ENCODE data around the gene TIMP3. TPM values are rescaled to one million over a fixed set of nuclear protein-coding genes. Genes with fewer than 3 reads are reported as not detected.

The TIMP3 gene
- total RNA-seq, 1 donor from 2014 or later = 116 TPM

GRCh38 chr22:32841175-32841574 lies 39.7 kb downstream of the TIMP3 start:
- DNase-seq (ENCODE audit: low spot score) = no peak
- intact Hi-C loops (cut with DNase I) = no loop called here

- intact Hi-C loops (cut with DNase I) = no loop called here
- DNase-seq (ENCODE audit: low spot score) = no peak
Measured at GRCh38 chr22:32842486-32842885, 41.0 kb downstream of the TIMP3 start.

GRCh38 chr22:32843300-32843699 lies 41.8 kb downstream of the TIMP3 start:
- DNase-seq (ENCODE audit: low spot score) = no peak
- intact Hi-C loops (cut with DNase I) = no loop called here

- no peak for DNase-seq (ENCODE audit: low spot score)
- intact Hi-C loops (cut with DNase I) = no loop called here
Measured at GRCh38 chr22:32844251-32844650, 42.7 kb downstream of the TIMP3 start.

GRCh38 chr22:32846780-32847491 lies 45.4 kb downstream of the TIMP3 start:
- no peak for DNase-seq (ENCODE audit: low spot score)
- intact Hi-C loops (cut with DNase I) = no loop called here

- intact Hi-C loops (cut with DNase I) = no loop called here
- DNase-seq (ENCODE audit: low spot score) = no peak
Measured at GRCh38 chr22:32848226-32848625, 46.7 kb downstream of the TIMP3 start.

- no peak for DNase-seq (ENCODE audit: low spot score)
- intact Hi-C loops (cut with DNase I) = no loop called here
Measured at GRCh38 chr22:32849501-32849900, 48.0 kb downstream of the TIMP3 start.

GRCh38 chr22:32850157-32850556 lies 48.7 kb downstream of the TIMP3 start:
- intact Hi-C loops (cut with DNase I) = no loop called here
- DNase-seq (ENCODE audit: low spot score) = no peak

- intact Hi-C loops (cut with DNase I) = no loop called here
- DNase-seq (ENCODE audit: low spot score) = peak; percentile 82
Measured at GRCh38 chr22:32850591-32851517, 49.3 kb downstream of the TIMP3 start.

GRCh38 chr22:32852395-32853251 lies 51.1 kb downstream of the TIMP3 start:
- no peak for DNase-seq (ENCODE audit: low spot score)
- intact Hi-C loops (cut with DNase I) = loop anchor here (2.0 kb wide), 2 partner anchors 30 to 50 kb away; no protein-coding TSS in a partner anchor

GRCh38 chr22:32853662-32854061 lies 52.2 kb downstream of the TIMP3 start:
- intact Hi-C loops (cut with DNase I) = loop anchor here (2.0 kb wide), 2 partner anchors 29 to 51 kb away; no protein-coding TSS in a partner anchor
- DNase-seq (ENCODE audit: low spot score) = no peak

GRCh38 chr22:32854351-32854804 lies 52.9 kb downstream of the TIMP3 start:
- DNase-seq (ENCODE audit: low spot score) = no peak

GRCh38 chr22:32855045-32855756 lies 53.7 kb downstream of the TIMP3 start:
- DNase-seq (ENCODE audit: low spot score) = no peak
- intact Hi-C loops (cut with DNase I) = no loop called here

More at GRCh38 chr22:32854351-32854804, 52.9 kb downstream of the TIMP3 start:
- intact Hi-C loops (cut with DNase I) = no loop called here

- intact Hi-C loops (cut with DNase I) = no loop called here
- DNase-seq (ENCODE audit: low spot score) = no peak
Measured at GRCh38 chr22:32858121-32858703, 56.7 kb downstream of the TIMP3 start.

GRCh38 chr22:32858957-32859356 lies 57.5 kb downstream of the TIMP3 start:
- intact Hi-C loops (cut with DNase I) = no loop called here
- DNase-seq (ENCODE audit: low spot score) = no peak

GRCh38 chr22:32859743-32860142 lies 58.2 kb downstream of the TIMP3 start:
- no peak for DNase-seq (ENCODE audit: low spot score)
- intact Hi-C loops (cut with DNase I) = no loop called here

GRCh38 chr22:32861330-32861729 lies 59.8 kb downstream of the TIMP3 start:
- no peak for DNase-seq (ENCODE audit: low spot score)
- intact Hi-C loops (cut with DNase I) = no loop called here

GRCh38 chr22:32862083-32862482 lies 60.6 kb downstream of the TIMP3 start:
- no peak for DNase-seq (ENCODE audit: low spot score)
- intact Hi-C loops (cut with DNase I) = no loop called here
